NCI-H1436 treated with DMSO at 0.1 percent for 48 hours (cell line): Measurements from ENCODE around the gene DPYSL3.

Experiments
- DNase-seq: peaks from one replicate; lab custom pipeline; 2025; lab: John Stamatoyannopoulos, UW

The DPYSL3 gene

DNA sequence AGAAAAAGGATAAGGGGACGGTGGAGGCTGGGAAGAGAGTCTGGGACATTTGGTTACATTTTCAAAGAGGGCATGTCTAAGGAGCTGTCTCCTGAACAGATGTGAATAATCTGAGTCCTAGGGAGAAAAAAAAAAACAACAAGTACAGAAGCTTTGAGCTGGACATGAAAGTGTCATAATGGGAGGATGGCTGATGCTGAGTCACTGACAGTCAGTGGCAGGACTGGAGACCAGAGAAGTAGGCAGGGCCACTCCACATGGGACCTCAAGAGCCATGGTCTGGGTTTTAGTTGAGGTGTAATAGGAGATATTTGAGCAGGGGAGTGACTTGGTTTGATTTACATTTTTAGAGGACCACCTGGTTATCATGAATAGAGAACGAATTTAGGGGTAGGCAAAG is 70.6 kb downstream of the DPYSL3 start:
- no peak for DNase-seq

DNA sequence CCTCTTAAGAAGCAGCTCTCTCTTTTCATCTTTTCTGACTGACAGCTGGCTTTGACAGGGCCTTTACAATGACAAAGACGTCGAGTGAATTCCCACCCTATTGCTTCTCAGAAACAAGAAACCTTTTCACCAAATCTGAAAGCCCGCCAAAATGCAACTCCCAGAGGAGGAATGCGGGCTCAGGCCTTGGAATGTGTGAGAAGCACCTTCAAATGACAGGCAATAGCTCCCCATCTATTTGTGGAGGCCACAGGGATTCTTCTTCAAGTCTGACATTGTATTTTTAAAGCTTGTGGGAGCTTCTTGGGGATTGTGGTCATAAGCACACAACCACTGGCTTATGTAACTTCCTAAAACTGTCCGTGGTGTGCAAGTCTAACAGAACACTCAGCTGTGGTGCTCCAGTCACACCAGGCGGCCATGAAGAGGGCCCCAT is 72.7 kb downstream of the DPYSL3 start:
- DNase-seq, result no peak

DNA sequence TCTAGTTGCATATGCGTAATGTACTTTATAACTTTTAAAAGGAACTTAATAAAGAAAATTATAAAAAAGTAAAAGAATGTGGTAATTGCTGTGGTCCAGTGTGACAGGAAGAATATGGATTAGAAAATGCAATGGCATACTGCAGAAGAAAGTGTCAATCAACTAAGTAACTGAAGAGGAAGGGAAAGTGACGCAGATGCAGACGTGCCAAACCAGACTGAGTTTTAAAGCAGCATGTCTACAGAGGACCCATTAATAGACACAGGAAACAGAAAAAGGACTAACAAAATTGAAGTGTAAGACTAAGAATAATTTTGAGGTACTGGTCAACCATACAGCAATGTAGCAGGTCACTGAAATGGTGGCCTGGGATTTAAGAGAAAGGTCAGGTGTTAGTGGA is 73.3 kb downstream of the DPYSL3 start:
- DNase-seq, result no peak

DNA sequence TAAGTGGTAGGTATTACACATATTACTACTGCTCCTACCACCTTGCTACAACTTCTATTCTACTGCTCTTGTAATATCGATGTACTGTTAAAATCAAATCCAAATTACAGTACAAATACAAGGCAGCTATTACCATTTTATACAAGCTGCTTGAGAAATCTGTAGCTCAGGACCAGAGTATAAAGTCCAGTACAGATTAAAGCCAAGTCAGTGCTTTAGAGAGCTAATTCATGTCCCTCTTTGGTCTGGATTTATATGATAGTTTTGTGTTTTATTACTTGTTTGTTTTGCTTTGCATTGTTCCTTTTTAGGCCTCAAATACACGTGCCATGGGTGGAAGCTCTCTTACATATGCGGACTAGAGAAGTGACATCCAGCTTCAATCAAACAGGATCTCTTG is 75.8 kb downstream of the DPYSL3 start:
- no peak for DNase-seq

DNA sequence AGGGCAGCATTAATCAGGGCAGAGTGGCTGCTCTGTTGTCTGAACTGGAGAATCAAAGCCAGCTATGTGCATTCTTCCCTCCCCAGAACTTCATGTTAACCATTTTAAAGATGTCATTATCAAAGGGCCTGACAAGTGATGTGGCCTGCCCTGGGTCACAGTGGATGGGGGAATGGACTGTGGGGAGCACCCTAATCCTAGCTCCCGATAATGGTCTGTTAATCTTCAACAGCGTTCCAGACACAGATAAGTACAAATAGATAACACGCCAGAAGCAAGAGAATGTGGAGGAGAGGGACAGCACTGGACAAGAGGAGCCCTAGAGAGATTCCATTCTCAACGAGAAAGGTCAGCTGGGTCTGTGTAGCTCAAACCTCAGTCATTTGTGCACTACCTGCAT is 77.5 kb downstream of the DPYSL3 start:
- DNase-seq, result no peak

DNA sequence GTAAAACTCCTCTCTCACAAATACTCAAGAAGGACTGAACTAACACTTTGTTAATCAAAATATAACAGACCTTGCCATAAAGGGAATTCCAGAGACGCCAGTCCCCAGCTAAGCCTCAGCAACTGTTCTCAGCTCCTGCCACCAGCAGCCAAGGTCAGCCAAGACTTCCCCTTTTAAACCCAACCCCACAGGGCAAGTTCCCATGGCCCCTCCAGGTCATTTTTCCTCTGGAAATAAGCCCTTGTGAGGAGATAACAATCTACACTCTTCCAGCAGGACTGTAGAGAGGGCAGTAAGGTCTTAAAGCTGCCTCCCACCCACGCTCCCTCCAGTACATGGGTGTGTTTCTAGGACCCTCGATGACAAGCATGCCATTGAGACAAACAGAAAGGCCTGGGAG is 78.3 kb downstream of the DPYSL3 start:
- no peak for DNase-seq

DNA sequence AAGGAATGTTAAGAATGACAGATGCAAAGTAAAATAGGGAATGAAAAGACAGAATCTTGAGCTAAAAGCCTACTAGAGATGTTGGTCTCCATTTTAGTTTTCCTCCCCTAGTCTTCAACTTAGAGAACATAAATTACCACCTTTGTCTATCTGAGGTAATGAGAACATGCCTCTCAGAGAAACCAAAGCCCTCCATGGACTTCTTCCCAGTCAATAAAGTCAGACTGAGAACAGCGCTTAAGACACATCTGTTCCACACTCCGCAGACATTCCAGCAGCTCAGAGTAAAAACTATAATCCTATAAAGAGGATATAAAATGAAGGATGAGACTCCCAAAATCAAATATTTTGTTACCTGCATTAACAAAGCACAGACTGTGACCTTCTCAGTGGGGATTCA is 79.2 kb downstream of the DPYSL3 start:
- DNase-seq, result no peak

DNA sequence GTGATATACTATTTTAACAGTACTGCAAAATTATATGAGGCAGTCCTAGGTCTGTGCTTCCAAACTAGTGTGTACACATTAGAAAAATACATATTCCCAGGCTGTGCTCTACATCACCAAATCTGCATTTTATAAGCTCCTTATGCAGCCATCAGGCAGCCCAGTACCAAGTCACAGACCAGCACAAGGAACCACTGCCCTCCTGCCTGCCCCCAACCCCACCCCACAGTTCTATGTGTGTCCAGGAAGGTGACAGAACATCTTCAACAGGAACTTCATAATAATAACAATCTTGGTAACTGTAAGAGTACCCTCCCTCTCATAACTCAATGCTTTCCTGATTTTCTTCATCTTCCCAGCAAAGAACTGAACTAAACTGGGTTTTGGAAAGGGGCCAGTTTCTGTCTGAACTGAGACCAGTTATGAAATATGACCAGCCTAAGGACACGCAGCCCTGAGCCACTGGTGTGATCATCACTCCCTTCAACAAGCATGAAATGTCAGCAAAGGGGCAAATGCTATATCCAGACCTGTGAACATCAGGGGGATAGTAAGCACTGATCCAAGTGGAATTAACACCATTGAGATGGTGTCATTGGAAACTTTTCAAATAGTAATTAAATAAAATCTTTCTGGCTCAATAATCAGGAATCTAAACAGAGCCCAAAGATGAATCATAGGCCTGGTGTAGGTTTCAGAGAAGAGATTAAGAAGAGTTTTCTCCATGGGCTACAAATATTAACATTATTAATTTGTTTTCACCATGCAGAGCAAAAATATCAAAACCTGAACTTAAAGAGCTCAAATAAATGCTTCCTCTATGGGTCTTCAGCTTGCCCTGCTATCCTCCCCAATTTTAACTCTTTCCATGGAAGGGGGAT is 82.1 kb downstream of the DPYSL3 start:
- DNase-seq, result no peak

DNA sequence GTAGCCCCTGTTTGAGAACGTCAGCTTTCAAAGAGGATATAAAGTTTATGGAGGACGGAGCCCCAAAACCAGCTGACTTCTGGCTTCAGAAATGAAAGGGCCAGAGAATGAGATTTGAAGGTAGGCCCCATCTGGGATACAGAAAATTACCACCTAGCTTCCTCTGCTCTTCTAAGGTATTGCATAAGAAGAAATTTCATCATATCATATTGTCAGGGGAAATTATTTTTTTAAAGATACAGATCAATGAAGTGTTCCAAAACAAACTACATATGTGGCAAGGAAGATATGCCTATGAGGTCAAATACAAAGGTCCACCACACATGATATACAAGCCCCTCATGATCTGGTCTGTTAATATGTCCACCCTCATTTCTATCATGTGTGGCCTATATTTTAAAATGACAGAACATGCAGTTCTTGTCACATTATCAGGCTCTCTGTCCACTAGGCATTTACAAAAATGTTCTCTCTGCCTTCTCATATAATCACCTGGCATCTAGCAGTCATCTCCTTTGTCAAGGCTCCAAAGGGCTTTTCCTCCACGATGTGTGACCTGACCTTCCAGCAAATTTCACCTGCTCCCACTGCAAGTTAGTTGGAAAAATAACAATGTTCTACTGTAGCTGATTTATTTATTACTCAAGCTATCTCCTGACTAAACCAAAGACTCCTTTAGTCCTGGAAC is 83.1 kb downstream of the DPYSL3 start:
- no peak for DNase-seq

DNA sequence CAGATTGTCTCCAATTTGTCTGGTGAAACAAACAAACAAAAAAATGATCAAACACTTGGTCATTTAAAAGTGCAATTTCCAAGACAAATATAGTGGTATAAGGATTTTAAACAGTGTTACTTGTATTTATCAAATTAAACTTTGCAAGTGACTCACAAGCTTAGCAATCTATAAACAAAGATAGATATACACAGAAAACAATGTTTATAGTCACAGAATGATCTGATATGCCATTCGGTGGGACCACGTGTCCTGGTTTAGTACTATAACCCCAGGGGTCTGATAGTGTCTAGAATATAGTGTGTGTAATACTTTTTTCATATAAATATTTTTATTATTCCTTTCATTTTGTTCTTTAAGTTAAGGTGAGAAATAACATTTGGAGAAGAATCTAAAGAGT is 91.3 kb downstream of the DPYSL3 start:
- no peak for DNase-seq

DNA sequence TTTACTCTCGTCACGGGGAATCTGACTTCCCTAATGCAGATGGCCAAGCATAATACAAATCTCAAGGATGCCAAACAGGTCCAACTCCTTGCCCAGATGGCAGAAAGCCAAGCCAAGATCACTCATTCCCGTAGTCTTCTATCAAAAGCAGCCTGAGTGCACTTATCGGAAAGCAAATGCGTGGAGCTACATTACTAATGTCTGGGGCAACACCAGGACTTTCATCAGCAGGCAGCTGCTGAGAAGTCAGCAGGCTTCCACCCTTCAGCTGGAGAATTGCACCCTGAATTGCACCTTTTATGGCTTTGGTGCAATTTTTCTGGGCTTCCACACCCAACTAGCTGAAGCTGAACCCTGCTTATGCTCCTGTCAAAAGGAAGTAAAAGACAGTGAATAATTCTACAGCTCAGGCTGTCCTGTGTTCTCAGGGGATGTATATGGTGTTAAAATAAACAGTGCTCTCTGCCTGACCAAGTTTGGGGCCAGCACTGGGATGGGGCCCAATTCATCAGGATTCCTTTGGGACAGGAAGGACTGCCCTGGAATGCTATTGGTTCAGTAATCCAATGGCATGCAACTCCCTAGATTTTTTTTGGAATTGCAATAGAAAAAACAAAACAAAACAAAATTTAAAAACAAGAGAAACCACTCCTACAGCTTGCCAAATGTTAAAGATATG is 92.6 kb downstream of the DPYSL3 start:
- no peak for DNase-seq

DNA sequence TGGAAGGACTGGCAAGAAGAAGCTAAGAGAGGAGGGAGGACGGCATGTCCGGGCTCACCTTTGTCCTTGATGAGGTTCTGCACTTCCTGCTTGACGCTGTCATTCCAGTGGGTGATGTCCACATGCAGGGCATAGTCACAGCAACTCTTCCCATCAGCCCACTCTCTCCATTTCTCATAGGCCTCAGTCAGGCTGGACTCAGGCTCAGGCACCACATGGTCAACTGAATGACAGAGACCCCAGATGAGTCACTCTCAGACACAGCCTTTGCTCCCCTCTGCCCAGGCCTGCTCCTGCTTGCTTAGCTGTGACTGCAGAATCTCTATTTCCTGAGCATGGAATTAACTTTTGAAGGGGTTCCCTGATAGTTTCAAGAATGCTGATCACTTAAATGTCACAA is 94.2 kb downstream of the DPYSL3 start:
- no peak for DNase-seq

DNA sequence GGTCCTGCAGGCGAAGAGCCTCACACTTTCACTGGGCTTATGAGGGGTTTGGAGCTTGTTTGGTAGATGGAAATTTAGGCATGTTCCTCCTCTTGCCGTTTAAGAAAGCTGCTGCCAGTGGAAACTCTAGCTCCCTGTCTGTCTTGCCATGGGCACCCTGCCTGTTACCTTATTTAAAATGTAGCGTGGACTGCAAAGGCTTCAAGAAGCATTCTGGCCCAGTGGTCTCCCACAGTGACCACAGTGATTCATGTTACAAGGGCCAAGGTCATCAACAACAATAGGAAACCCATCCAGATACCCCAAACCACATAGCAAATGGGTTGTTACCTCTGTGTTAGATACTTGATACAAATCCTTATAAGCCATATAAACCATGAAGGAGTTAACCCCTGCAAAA is 96.6 kb downstream of the DPYSL3 start:
- no peak for DNase-seq

DNA sequence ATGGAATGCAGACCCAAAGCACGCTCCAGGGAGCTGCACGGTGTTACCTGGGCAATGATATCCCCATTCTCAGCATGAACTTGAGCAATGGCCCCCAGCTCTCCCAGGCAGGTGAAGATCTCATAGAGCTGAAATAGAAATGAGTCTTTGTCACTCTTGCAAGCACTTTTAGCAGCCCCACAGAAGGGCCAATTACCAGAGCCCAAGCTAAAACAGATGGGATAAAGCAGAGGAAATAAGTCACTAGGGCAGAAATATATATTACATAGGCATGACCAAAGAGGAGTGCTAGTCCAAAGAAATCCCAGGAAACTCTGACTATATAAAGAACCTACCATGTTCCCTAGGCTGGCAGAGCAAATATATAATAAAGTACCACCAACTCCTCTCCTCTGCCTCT is 97.3 kb downstream of the DPYSL3 start:
- no peak for DNase-seq

DNA sequence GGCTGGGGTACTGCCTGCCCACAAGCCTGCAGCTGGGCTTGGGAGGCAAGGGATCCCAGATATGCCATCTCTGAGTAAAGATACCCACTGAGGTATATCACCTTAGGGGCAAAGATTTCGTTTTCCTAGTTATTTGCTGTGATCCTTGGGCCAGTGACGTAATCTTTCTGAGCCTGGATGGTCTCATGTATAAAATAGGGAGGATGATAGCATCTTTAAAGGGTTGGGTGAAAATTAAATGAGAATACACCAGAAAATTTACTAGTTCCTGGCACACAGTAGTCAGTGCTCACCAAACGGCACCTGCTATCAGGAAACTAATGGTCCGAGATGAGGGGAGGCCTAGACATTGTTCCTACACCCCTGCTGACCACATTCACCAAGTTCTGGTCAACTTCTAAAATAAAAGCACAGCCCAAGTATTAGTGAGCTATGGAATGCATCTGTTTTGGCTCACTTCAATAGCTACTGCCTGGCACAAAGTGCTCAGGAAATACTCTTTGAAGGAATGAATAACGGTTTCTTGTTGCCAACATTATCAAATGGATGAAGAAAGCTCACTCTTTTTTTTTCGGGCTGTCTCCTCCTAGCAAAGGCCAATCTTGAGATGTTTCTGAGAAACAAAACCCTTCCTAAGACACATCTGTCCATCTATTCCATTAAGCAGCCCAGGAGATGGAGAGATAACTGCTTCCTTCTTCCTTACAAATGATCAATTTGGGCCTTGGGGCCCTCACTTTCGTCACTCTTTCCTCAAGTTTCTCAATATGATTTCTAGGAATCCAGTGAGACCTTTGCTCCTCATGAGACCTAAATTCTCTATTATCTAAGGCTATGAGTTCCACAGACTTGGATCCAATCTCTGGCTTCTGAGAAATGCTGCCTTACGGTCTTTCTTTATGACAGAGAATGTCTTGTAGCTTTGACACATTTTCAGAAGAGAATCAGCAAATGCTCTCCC is 98.2 kb downstream of the DPYSL3 start:
- DNase-seq, result no peak

DNA sequence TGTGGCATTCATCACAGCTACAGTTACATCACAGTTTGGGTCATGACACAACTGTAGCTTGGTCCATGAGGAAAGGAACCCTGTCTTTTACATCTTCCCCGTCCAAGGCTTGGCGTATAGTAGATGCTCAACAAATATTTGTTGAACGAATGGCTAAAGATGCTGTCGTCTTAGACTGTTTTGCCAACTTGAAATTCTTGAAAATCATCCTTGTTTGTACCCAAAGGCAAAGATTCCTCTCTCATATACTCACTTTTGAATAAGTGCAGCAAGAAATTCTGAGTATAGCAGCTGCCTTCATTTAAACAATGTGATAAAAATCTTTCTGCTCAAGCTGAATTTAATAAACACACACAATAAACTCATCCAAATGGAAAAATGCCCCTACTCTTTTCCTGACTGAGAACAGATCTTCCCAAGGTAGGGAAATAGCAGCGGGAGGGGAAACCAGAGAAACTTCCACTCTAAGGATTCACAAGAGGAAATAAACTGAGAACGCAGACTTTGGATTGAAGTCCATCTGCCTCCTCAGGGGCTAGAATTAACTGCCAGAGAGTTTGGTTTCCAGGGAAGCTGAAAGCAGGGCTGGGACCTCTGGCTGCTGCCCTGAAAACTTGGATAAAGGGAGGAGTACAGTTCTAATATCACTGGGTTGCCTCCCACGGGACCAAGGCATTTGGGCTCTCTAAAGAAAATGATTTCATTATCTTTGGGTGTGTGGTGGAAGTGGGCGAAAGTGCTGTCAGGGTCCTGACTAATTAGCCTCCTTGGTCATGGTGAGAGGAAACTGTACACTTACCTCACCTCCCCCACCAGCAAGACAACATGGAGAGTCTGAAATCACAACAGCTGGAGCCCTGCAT is 99.1 kb downstream of the DPYSL3 start:
- DNase-seq, result no peak

DNA sequence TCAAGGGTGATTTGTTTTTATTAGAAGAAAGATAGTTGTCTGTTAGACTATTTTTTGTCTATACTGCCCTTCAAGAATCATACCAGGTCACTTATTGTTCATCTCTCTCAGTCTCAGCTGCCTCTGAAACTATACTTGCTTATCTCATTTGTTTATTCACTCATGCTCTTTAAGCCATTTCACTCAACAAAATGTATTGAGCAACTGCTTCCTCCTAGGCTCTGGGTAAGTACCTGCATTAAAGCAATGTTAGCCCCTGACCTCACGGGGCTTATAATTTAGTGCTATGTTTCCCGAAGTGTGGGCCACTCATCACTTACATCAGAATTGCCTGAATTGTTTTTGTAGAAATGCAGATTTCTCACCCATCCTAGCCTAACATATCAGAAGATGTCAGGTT is 100.9 kb downstream of the DPYSL3 start:
- DNase-seq, result no peak

DNA sequence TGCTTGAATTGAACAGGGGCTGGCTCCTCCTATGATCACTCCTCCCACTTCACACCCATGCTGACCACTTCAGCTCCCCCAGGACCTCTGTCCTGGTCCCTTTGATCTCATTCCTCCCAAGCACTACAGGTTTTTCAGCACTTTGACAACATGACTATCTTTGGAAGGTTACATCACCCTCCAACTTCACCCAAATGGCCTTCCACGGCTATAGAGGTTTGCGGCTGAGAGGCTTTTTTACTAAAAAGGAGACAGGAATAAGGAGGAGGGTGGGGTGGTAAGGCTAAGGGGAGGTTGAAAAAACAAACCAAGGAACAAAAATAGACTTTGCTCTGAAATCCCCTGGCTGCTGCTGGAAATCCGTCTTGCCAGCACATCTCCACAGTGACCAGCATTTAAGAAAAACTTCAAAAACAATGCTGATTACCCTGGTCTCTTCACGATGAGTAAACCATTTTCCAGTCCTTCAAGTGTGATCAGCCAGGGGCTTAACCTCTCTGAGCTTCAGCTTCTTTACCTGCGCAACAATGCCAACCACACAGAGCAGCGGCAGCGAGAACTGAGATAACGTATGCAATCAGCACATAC is 102.7 kb downstream of the DPYSL3 start:
- no peak for DNase-seq

DNA sequence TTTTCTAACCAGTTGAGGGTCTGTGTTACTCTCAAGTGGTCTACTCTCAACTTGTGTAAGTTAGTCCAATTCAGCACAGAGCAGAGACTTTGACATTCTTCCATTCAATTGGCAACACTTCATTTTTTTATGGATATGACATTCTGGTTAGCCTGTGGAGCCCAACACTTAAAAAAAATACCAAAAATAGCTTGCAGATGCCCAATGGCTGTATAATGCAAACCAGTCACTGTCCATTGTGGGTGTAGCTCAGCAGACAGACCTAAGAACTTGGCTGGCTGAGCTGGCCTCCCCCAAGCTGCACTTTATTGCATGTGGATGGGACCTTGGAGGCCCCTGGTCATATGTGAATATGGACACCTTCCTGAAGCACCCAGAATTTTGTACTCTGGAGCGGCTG is 103.2 kb downstream of the DPYSL3 start:
- DNase-seq, result no peak

DNA sequence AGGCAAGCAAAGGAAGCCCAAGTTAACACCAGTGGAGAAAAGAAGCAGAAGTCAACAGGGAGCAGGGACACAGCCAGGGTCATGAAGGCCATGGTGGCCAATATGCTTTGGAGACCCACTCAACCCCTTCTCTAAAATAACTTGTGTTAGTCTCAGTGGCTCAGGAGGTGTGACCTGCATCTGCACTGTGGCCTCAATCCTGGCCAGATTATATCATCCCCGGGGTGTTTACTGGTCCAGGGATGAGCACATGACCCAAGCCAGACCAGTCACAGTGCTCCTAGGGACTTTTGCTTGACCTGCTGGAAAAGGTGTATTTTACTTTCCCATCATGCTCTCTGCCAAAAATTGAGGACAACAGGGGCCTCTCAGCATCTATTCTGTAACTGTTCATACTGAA is 105.2 kb downstream of the DPYSL3 start:
- no peak for DNase-seq
